ENCODE results near the gene FARP2.

Gene FARP2

GRCh38 chr2:241355983-241356870 lies at the start of gene FARP2:
TSS of gene FARP2 (plus strand) at chr2:241356285. CDS start at chr2:241373108, 16,823 bp downstream.
- Histone ChIP-seq H3K9ac (ENCODE audit: low read depth in 1 of 2, low read length in 2 of 2) (peak within 1 kb of the TSS; percentile 84 to 87), H3K27me3 (ENCODE audit: control insufficient read depth in 1 of 2, insufficient read depth in 2 of 2, low read length in 2 of 2) (no peaks in the 10 kb centered on the region), H3K4me3 (ENCODE audit: low read depth in 1 of 2, low read length in 2 of 2) (peak within 1 kb of the TSS; percentile 75 to 76), H3K4me1 (ENCODE audit: control insufficient read depth in 1 of 2, insufficient read depth in 2 of 2, low read length in 2 of 2) (peaks cover 43 to 49% of the 10 kb centered on the region in 2 donors), H3K27ac (ENCODE audit: low read depth, low read length) (peak within 1 kb of the TSS; percentile 91), H3K9me3 (ENCODE audit: control insufficient read depth in 1 of 2, low read length in 2 of 2) (no peaks in the 10 kb centered on the region), H3K36me3 (ENCODE audit: control insufficient read depth in 1 of 2, insufficient read depth in 2 of 2, low read length in 2 of 2) (peaks cover 4 to 22% of the 10 kb centered on the region in 2 donors)

GRCh38 chr2:241307055-241307454 lies 49.0 kb upstream of the FARP2 start:
- H3K9me3 ChIP-seq (ENCODE audit: control insufficient read depth in 1 of 2, low read length in 2 of 2): no peaks in the 10 kb centered on the region
- H3K27me3 ChIP-seq (ENCODE audit: control insufficient read depth in 1 of 2, insufficient read depth in 2 of 2, low read length in 2 of 2): no peaks in the 10 kb centered on the region
- H3K4me3 ChIP-seq (ENCODE audit: low read depth in 1 of 2, low read length in 2 of 2): no peak overlapping the region
- no peak overlapping the region for H3K27ac ChIP-seq (ENCODE audit: low read depth, low read length)
- peaks cover 0 to 3% of the 10 kb centered on the region in 2 donors for H3K36me3 ChIP-seq (ENCODE audit: control insufficient read depth in 1 of 2, insufficient read depth in 2 of 2, low read length in 2 of 2)
- no peak overlapping the region for H3K9ac ChIP-seq (ENCODE audit: low read depth in 1 of 2, low read length in 2 of 2)
- peaks cover 43 to 49% of the 10 kb centered on the region in 2 donors for H3K4me1 ChIP-seq (ENCODE audit: control insufficient read depth in 1 of 2, insufficient read depth in 2 of 2, low read length in 2 of 2)

- peaks cover 0 to 3% of the 10 kb centered on the region in 2 donors for H3K36me3 ChIP-seq (ENCODE audit: control insufficient read depth in 1 of 2, insufficient read depth in 2 of 2, low read length in 2 of 2)
- no peaks in the 10 kb centered on the region for H3K27me3 ChIP-seq (ENCODE audit: control insufficient read depth in 1 of 2, insufficient read depth in 2 of 2, low read length in 2 of 2)
- no peak overlapping the region for H3K4me3 ChIP-seq (ENCODE audit: low read depth in 1 of 2, low read length in 2 of 2)
- H3K9me3 ChIP-seq (ENCODE audit: control insufficient read depth in 1 of 2, low read length in 2 of 2): no peaks in the 10 kb centered on the region
- peaks cover 39 to 45% of the 10 kb centered on the region in 2 donors for H3K4me1 ChIP-seq (ENCODE audit: control insufficient read depth in 1 of 2, insufficient read depth in 2 of 2, low read length in 2 of 2)
- no peak overlapping the region for H3K27ac ChIP-seq (ENCODE audit: low read depth, low read length)
- no peak overlapping the region for H3K9ac ChIP-seq (ENCODE audit: low read depth in 1 of 2, low read length in 2 of 2)
Measured at GRCh38 chr2:241308267-241308666, 47.8 kb upstream of the FARP2 start.

- H3K27me3 ChIP-seq (ENCODE audit: control insufficient read depth in 1 of 2, insufficient read depth in 2 of 2, low read length in 2 of 2): no peaks in the 10 kb centered on the region
- peaks cover 0 to 3% of the 10 kb centered on the region in 2 donors for H3K36me3 ChIP-seq (ENCODE audit: control insufficient read depth in 1 of 2, insufficient read depth in 2 of 2, low read length in 2 of 2)
- no peak overlapping the region for H3K27ac ChIP-seq (ENCODE audit: low read depth, low read length)
- H3K4me3 ChIP-seq (ENCODE audit: low read depth in 1 of 2, low read length in 2 of 2): no peak overlapping the region
- H3K9ac ChIP-seq (ENCODE audit: low read depth in 1 of 2, low read length in 2 of 2): no peak overlapping the region
- H3K9me3 ChIP-seq (ENCODE audit: control insufficient read depth in 1 of 2, low read length in 2 of 2): no peaks in the 10 kb centered on the region
- peaks cover 44 to 45% of the 10 kb centered on the region in 2 donors for H3K4me1 ChIP-seq (ENCODE audit: control insufficient read depth in 1 of 2, insufficient read depth in 2 of 2, low read length in 2 of 2)
Measured at GRCh38 chr2:241308832-241309500, 47.1 kb upstream of the FARP2 start.

GRCh38 chr2:241309684-241310117 lies 46.4 kb upstream of the FARP2 start:
- peak overlapping the region in 1 of 2 donors; percentile 8 for H3K4me3 ChIP-seq (ENCODE audit: low read depth in 1 of 2, low read length in 2 of 2)
- H3K9me3 ChIP-seq (ENCODE audit: control insufficient read depth in 1 of 2, low read length in 2 of 2): no peaks in the 10 kb centered on the region
- no peaks in the 10 kb centered on the region for H3K27me3 ChIP-seq (ENCODE audit: control insufficient read depth in 1 of 2, insufficient read depth in 2 of 2, low read length in 2 of 2)
- peaks cover 0 to 3% of the 10 kb centered on the region in 2 donors for H3K36me3 ChIP-seq (ENCODE audit: control insufficient read depth in 1 of 2, insufficient read depth in 2 of 2, low read length in 2 of 2)
- peaks cover 45 to 48% of the 10 kb centered on the region in 2 donors for H3K4me1 ChIP-seq (ENCODE audit: control insufficient read depth in 1 of 2, insufficient read depth in 2 of 2, low read length in 2 of 2)
- no peak overlapping the region for H3K27ac ChIP-seq (ENCODE audit: low read depth, low read length)
- H3K9ac ChIP-seq (ENCODE audit: low read depth in 1 of 2, low read length in 2 of 2): peak overlapping the region; percentile 3 to 45

GRCh38 chr2:241310917-241311566 lies 45.0 kb upstream of the FARP2 start:
- H3K27ac ChIP-seq (ENCODE audit: low read depth, low read length): no peak overlapping the region
- peaks cover 42 to 45% of the 10 kb centered on the region in 2 donors for H3K4me1 ChIP-seq (ENCODE audit: control insufficient read depth in 1 of 2, insufficient read depth in 2 of 2, low read length in 2 of 2)
- H3K36me3 ChIP-seq (ENCODE audit: control insufficient read depth in 1 of 2, insufficient read depth in 2 of 2, low read length in 2 of 2): peaks cover 0 to 3% of the 10 kb centered on the region in 2 donors
- H3K27me3 ChIP-seq (ENCODE audit: control insufficient read depth in 1 of 2, insufficient read depth in 2 of 2, low read length in 2 of 2): no peaks in the 10 kb centered on the region
- no peak overlapping the region for H3K9ac ChIP-seq (ENCODE audit: low read depth in 1 of 2, low read length in 2 of 2)
- no peak overlapping the region for H3K4me3 ChIP-seq (ENCODE audit: low read depth in 1 of 2, low read length in 2 of 2)
- H3K9me3 ChIP-seq (ENCODE audit: control insufficient read depth in 1 of 2, low read length in 2 of 2): no peaks in the 10 kb centered on the region

- H3K36me3 ChIP-seq (ENCODE audit: control insufficient read depth in 1 of 2, insufficient read depth in 2 of 2, low read length in 2 of 2): peaks cover 0 to 3% of the 10 kb centered on the region in 2 donors
- H3K9ac ChIP-seq (ENCODE audit: low read depth in 1 of 2, low read length in 2 of 2): no peak overlapping the region
- peak overlapping the region in 1 of 2 donors; percentile 3 for H3K4me3 ChIP-seq (ENCODE audit: low read depth in 1 of 2, low read length in 2 of 2)
- no peaks in the 10 kb centered on the region for H3K9me3 ChIP-seq (ENCODE audit: control insufficient read depth in 1 of 2, low read length in 2 of 2)
- no peak overlapping the region for H3K27ac ChIP-seq (ENCODE audit: low read depth, low read length)
- peaks cover 46 to 49% of the 10 kb centered on the region in 2 donors for H3K4me1 ChIP-seq (ENCODE audit: control insufficient read depth in 1 of 2, insufficient read depth in 2 of 2, low read length in 2 of 2)
- H3K27me3 ChIP-seq (ENCODE audit: control insufficient read depth in 1 of 2, insufficient read depth in 2 of 2, low read length in 2 of 2): no peaks in the 10 kb centered on the region
Measured at GRCh38 chr2:241312082-241312481, 44.0 kb upstream of the FARP2 start.

GRCh38 chr2:241313543-241314095 lies 42.5 kb upstream of the FARP2 start:
- H3K36me3 ChIP-seq (ENCODE audit: control insufficient read depth in 1 of 2, insufficient read depth in 2 of 2, low read length in 2 of 2): peaks cover 0 to under 1% of the 10 kb centered on the region in 2 donors
- peak overlapping the region in 1 of 2 donors; percentile 97 for H3K9ac ChIP-seq (ENCODE audit: low read depth in 1 of 2, low read length in 2 of 2)
- H3K9me3 ChIP-seq (ENCODE audit: control insufficient read depth in 1 of 2, low read length in 2 of 2): no peaks in the 10 kb centered on the region
- peak overlapping the region; percentile 94 to 96 for H3K4me3 ChIP-seq (ENCODE audit: low read depth in 1 of 2, low read length in 2 of 2)
- H3K27me3 ChIP-seq (ENCODE audit: control insufficient read depth in 1 of 2, insufficient read depth in 2 of 2, low read length in 2 of 2): no peaks in the 10 kb centered on the region
- H3K4me1 ChIP-seq (ENCODE audit: control insufficient read depth in 1 of 2, insufficient read depth in 2 of 2, low read length in 2 of 2): peaks cover 56 to 63% of the 10 kb centered on the region in 2 donors
- no peak overlapping the region for H3K27ac ChIP-seq (ENCODE audit: low read depth, low read length)

- peak overlapping the region; percentile 99 for H3K27ac ChIP-seq (ENCODE audit: low read depth, low read length)
- H3K9ac ChIP-seq (ENCODE audit: low read depth in 1 of 2, low read length in 2 of 2): peak overlapping the region; percentile 95 to 97
- H3K9me3 ChIP-seq (ENCODE audit: control insufficient read depth in 1 of 2, low read length in 2 of 2): no peaks in the 10 kb centered on the region
- H3K4me3 ChIP-seq (ENCODE audit: low read depth in 1 of 2, low read length in 2 of 2): peak overlapping the region; percentile 94 to 96
- H3K4me1 ChIP-seq (ENCODE audit: control insufficient read depth in 1 of 2, insufficient read depth in 2 of 2, low read length in 2 of 2): peaks cover 48 to 61% of the 10 kb centered on the region in 2 donors
- no peaks in the 10 kb centered on the region for H3K36me3 ChIP-seq (ENCODE audit: control insufficient read depth in 1 of 2, insufficient read depth in 2 of 2, low read length in 2 of 2)
- H3K27me3 ChIP-seq (ENCODE audit: control insufficient read depth in 1 of 2, insufficient read depth in 2 of 2, low read length in 2 of 2): no peaks in the 10 kb centered on the region
Measured at GRCh38 chr2:241314226-241315092, 41.6 kb upstream of the FARP2 start.

Measured in duodenal mucosa (tissue), 2 donors.